Fibroblast of lung (primary cell): Measurements from ENCODE around the gene CHST3. TPM values are rescaled to one million over a fixed set of nuclear protein-coding genes. Genes with fewer than 3 reads are reported as not detected.
"Not testable (repeated sequence)": the region's sequence is repeated elsewhere in the genome, so short reads cannot be mapped to it uniquely, and the experiment has no call there.

Source experiments
- DNase-seq, 2 donors: peaks; one replicate each; pipeline versions ENCODE4 v3.0.0 to v3.0.0-alpha.2; 2010; ENCODE audit warnings: low read depth in 2 of 2
- H2AFZ ChIP-seq: 2 replicates; pipeline ENCODE4 v1.5.1; 2012; ENCODE audit warnings: low read length, control low read depth, inconsistent platforms
- H3K27ac ChIP-seq: 2 replicates; pipeline ENCODE4 v1.5.1; 2011; ENCODE audit warnings: low read length, control low read depth; ENCODE audit not compliant: insufficient read depth
- H3K27me3 ChIP-seq: 2 replicates; pipeline ENCODE4 v1.5.1; 2011; ENCODE audit warnings: mild to moderate bottlenecking, low read length; ENCODE audit not compliant: control insufficient read depth, insufficient read depth
- H3K36me3 ChIP-seq: 2 replicates; pipeline ENCODE4 v1.5.1; 2011; ENCODE audit warnings: low read length; ENCODE audit not compliant: control insufficient read depth, insufficient read depth
- H3K4me1 ChIP-seq: 2 replicates; pipeline ENCODE4 v1.5.1; 2011; ENCODE audit warnings: low read length; ENCODE audit not compliant: control insufficient read depth, insufficient read depth; ENCODE audit errors: extremely low read depth
- H3K4me2 ChIP-seq: 2 replicates; pipeline ENCODE4 v1.5.1; 2011; ENCODE audit warnings: low read length, control low read depth; ENCODE audit not compliant: insufficient read depth; ENCODE audit errors: extremely low read depth
- H3K4me3 ChIP-seq, 4 experiments: fragments of 200-600 bp in 1 of 4; sonication (generic) in 1 of 4; replicated peaks in 1 of 4; 2 replicates each; pipeline ENCODE4 v1.5.1; 2011 to 2016; ENCODE audit warnings: low read length in 4 of 4, low read depth in 3 of 4, mild to moderate bottlenecking in 3 of 4, control low read depth in 2 of 4, inconsistent platforms in 1 of 4, mixed read lengths in 1 of 4; ENCODE audit not compliant: insufficient read depth in 1 of 4; ENCODE audit errors: control extremely low read depth in 1 of 4
- H3K79me2 ChIP-seq: 2 replicates; pipeline ENCODE4 v1.5.1; 2012; ENCODE audit warnings: mild to moderate bottlenecking, low read length, inconsistent platforms; ENCODE audit not compliant: control insufficient read depth, insufficient read depth
- H3K9ac ChIP-seq: 2 replicates; pipeline ENCODE4 v1.5.1; 2011; ENCODE audit warnings: mild to moderate bottlenecking, low read length, control low read depth; ENCODE audit not compliant: insufficient read depth
- H3K9me3 ChIP-seq: 2 replicates; pipeline ENCODE4 v1.5.1; 2012; ENCODE audit warnings: low read depth, low read length; ENCODE audit not compliant: control insufficient read depth, insufficient read depth
- H4K20me1 ChIP-seq: 2 replicates; pipeline ENCODE4 v1.5.1; 2011; ENCODE audit warnings: low read length; ENCODE audit not compliant: control insufficient read depth, insufficient read depth; ENCODE audit errors: extremely low read depth
- CTCF ChIP-seq, 2 donors: IDR thresholded peaks in 1 of 2; conservative IDR thresholded peaks in 1 of 2; 1 replicate in 1 of 2; 2 replicates in 1 of 2; pipeline ENCODE4 v1.5.1; 2011 to 2012; ENCODE audit warnings: low read length in 2 of 2, control low read depth in 1 of 2, inconsistent platforms in 1 of 2, low read depth in 1 of 2, mild to moderate bottlenecking in 1 of 2
- EZH2 ChIP-seq: IDR thresholded peaks from 2 replicates; pipeline ENCODE4 v1.5.1; 2012; ENCODE audit warnings: low read length, control low read depth, mild to moderate bottlenecking; ENCODE audit errors: missing control alignments
- polyA minus RNA-seq: library from RNA; depleted of rRNA, polyadenylated mRNA; stranded (reverse); fragments of >200 nt; gene quantifications from 2 replicates; pipeline ENCODE4 v1.2.3, GENCODE V29; 2011; ENCODE audit warnings: low replicate concordance
- polyA plus RNA-seq, 2 donors: library from polyadenylated mRNA; depleted of rRNA in 1 of 2; stranded (reverse) in 1 of 2; unstranded in 1 of 2; fragments of >200 nt; gene quantifications; 2 replicates each; pipeline ENCODE4 v1.2.1, GENCODE V29; 2011 to 2012; ENCODE audit warnings: missing spikeins in 1 of 2
- total RNA-seq: library from RNA; depleted of rRNA; stranded (reverse); fragments of >200 nt; gene quantifications from 2 replicates; pipeline ENCODE4 v1.2.1, GENCODE V29; 2014

Gene CHST3, protein sequence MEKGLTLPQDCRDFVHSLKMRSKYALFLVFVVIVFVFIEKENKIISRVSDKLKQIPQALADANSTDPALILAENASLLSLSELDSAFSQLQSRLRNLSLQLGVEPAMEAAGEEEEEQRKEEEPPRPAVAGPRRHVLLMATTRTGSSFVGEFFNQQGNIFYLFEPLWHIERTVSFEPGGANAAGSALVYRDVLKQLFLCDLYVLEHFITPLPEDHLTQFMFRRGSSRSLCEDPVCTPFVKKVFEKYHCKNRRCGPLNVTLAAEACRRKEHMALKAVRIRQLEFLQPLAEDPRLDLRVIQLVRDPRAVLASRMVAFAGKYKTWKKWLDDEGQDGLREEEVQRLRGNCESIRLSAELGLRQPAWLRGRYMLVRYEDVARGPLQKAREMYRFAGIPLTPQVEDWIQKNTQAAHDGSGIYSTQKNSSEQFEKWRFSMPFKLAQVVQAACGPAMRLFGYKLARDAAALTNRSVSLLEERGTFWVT
- total RNA-seq (24.1 and 29.9 TPM in 2 replicates), polyA plus RNA-seq (8.1 and 9.1 TPM in 2 replicates), polyA minus RNA-seq (15.8 and 16.8 TPM in 2 replicates)
- 9.1 and 11.8 TPM in 2 replicates for polyA plus RNA-seq (2012)

- DNase-seq: peak; percentile 64 to 70
- H3K9me3 ChIP-seq: no peaks in the 10 kb centered on the region
- H2AFZ ChIP-seq: peak within 1 kb of the TSS; percentile 65
- peaks cover 21% of the 10 kb centered on the region for H3K4me1 ChIP-seq
- peaks cover 41% of the 10 kb centered on the region for H3K79me2 ChIP-seq
- peak within 1 kb of the TSS; percentile 66 to 93 (median 90) for H3K4me3 ChIP-seq
- peak within 1 kb of the TSS; percentile 98 for H3K4me2 ChIP-seq
- no peak for TF ChIP-seq EZH2
- no peak for TF ChIP-seq CTCF (conservative IDR thresholded peaks at IDR 0.05 in 1 of 2, IDR thresholded peaks at IDR 0.05 in 1 of 2; ENCODE audit: low read depth in 1 of 2, low read length in 2 of 2)
- no peaks in the 10 kb centered on the region for H4K20me1 ChIP-seq
- peak within 1 kb of the TSS; percentile 83 for H3K9ac ChIP-seq
- no peaks in the 10 kb centered on the region for H3K36me3 ChIP-seq
- no peaks in the 10 kb centered on the region for H3K27me3 ChIP-seq
- peak within 1 kb of the TSS; percentile 82 for H3K27ac ChIP-seq
These were observed at the start of gene CHST3 for GRCh38 chr10:71964098-71964742. TSS of gene CHST3 (plus strand) at chr10:71964395. CDS start at chr10:72005843, 41,448 bp downstream.

- Histone ChIP-seq H3K9me3 (no peaks in the 10 kb centered on the region), H3K4me1 (no peaks in the 10 kb centered on the region), H4K20me1 (no peaks in the 10 kb centered on the region), H3K36me3 (no peaks in the 10 kb centered on the region), H3K9ac (no peak overlapping the region), H3K4me2 (no peak overlapping the region), H3K27ac (no peak overlapping the region), H2AFZ (no peak overlapping the region), H3K4me3 (no peak overlapping the region), H3K27me3 (no peaks in the 10 kb centered on the region), H3K79me2 (no peaks in the 10 kb centered on the region)
- TF ChIP-seq EZH2: no peak
- no peak for TF ChIP-seq CTCF (conservative IDR thresholded peaks at IDR 0.05 in 1 of 2, IDR thresholded peaks at IDR 0.05 in 1 of 2; ENCODE audit: low read depth in 1 of 2, low read length in 2 of 2)
- DNase-seq: peak in 1 of 2 donors; percentile 13
These were observed 47.4 kb upstream of the CHST3 start for GRCh38 chr10:71916827-71917226.

DNA sequence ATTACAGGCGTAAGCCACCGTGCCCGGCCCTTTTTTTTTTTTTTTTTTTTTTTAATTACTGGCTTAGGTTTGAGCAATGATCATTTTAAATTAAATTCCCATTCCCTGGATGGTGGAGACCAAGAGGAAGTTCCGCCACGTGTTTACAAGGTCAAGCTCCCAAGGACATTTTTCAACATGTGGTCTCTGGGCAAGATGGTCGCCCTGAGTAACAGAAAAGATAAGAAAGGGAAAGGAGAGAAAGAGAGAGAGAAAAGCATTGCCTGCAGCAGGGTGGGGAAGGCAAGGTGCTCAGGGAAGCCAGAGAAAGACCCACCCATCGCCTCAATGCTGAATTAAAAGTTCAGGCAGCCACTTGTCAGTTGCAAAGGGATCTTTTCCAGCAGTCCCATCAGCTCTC is 45.2 kb upstream of the CHST3 start:
- Histone ChIP-seq H3K79me2 (no peaks in the 10 kb centered on the region), H2AFZ (no peak overlapping the region), H3K9me3 (no peaks in the 10 kb centered on the region), H3K27me3 (no peaks in the 10 kb centered on the region), H4K20me1 (no peaks in the 10 kb centered on the region), H3K4me2 (no peak overlapping the region), H3K27ac (no peak overlapping the region), H3K9ac (no peak overlapping the region), H3K4me1 (no peaks in the 10 kb centered on the region), H3K4me3 (no peak overlapping the region), H3K36me3 (no peaks in the 10 kb centered on the region)
- TF ChIP-seq CTCF (conservative IDR thresholded peaks at IDR 0.05 in 1 of 2, IDR thresholded peaks at IDR 0.05 in 1 of 2; ENCODE audit: low read depth in 1 of 2, low read length in 2 of 2) (no peak), EZH2 (no peak)
- no peak for DNase-seq

DNA sequence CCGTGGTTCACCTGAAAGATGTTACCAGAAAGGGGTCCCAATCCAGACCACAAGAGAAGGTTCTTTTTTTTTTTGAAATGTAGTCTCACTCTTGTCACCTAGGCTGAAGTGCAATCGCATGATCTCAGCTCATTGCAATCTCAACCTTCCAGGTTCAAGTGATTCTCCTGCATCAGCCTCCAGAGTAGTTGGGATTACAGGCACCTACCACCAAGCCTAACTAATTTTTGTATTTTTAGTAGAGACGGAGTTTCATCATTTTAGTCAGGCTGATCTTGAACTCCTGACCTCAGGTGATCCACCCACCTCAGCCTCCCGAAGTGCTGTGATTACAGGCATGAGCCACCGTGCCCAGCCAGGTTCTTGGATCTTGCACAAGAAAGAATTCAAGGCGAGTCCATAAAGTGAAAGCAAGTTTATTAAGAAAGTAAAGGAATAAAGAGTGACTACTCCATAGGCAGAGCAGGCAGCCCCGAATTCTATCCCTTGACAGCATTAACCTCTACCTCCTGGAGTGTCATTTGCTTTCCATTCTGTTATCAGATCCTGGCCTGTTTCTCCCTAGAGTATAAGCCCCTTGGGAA is 44.1 kb upstream of the CHST3 start:
- not testable (repeated sequence) for H3K4me2 ChIP-seq, H2AFZ ChIP-seq, H3K9ac ChIP-seq, H3K36me3 ChIP-seq, H4K20me1 ChIP-seq, DNase-seq, H3K4me3 ChIP-seq, H3K79me2 ChIP-seq, H3K9me3 ChIP-seq, H3K27ac ChIP-seq, H3K4me1 ChIP-seq, H3K27me3 ChIP-seq
